H1 (cell line): Measurements from ENCODE around the gene SNX6. TPM values are rescaled to one million over a fixed set of nuclear protein-coding genes. Genes with fewer than 3 reads are reported as not detected.

ENCODE experiments used
- CTCF ChIA-PET: fragments of 300-600 bp; sonication (Branson Sonifier 250); formaldehyde crosslinking; loops from one replicate; lab custom pipeline; 2021; ENCODE audit not compliant: partially characterized antibody; lab: Charles Lee
- POLR2A ChIA-PET: fragments of 300-600 bp; sonication (Branson Sonifier 250); formaldehyde crosslinking; loops from one replicate; lab custom pipeline; 2021; ENCODE audit warnings: inconsistent platforms; ENCODE audit not compliant: partially characterized antibody; lab: Charles Lee
- DNase-seq, 2 experiments: peaks; one replicate each; pipeline versions ENCODE4 v3.0.0 to v3.0.0-alpha.2; 2010 to 2022; ENCODE audit warnings: low spot score in 2 of 2, low read depth in 1 of 2, mixed read lengths in 1 of 2
- FAIRE-seq: peaks from 2 replicates; lab custom pipeline; 2011; peaks lifted over from hg19 to GRCh38; lab: Jason Lieb, UNC
- H2AFZ ChIP-seq: 2 replicates; pipeline ENCODE4 v1.8.1; 2012; ENCODE audit warnings: low read length, inconsistent platforms
- H2AK5ac ChIP-seq: 2 replicates; pipeline ENCODE4 v1.6.1; 2013; ENCODE audit warnings: low read depth, low read length
- H2BK120ac ChIP-seq: replicated peaks from 2 replicates; pipeline ENCODE3; 2013; ENCODE audit warnings: low read depth, low read length, inconsistent platforms
- H2BK12ac ChIP-seq: 2 replicates; pipeline ENCODE4 v1.6.1; 2013; ENCODE audit warnings: low read depth, low read length
- H2BK15ac ChIP-seq: 2 replicates; pipeline ENCODE4 v1.6.1; 2013; ENCODE audit warnings: low read length
- H2BK20ac ChIP-seq: 2 replicates; pipeline ENCODE4 v1.6.1; 2013; ENCODE audit warnings: low read length
- H2BK5ac ChIP-seq: 2 replicates; pipeline ENCODE4 v1.6.1; 2013; ENCODE audit warnings: low read depth, low read length
- H3K14ac ChIP-seq: 2 replicates; pipeline ENCODE4 v1.6.1; 2013; ENCODE audit warnings: inconsistent platforms; ENCODE audit not compliant: insufficient read length
- H3K18ac ChIP-seq: 2 replicates; pipeline ENCODE4 v1.6.1; 2013; ENCODE audit warnings: low read length; ENCODE audit errors: extremely low read depth
- H3K23ac ChIP-seq: 2 replicates; pipeline ENCODE4 v1.6.1; 2013; ENCODE audit warnings: inconsistent platforms; ENCODE audit not compliant: insufficient read length
- H3K23me2 ChIP-seq: 2 replicates; pipeline ENCODE4 v1.6.1; 2013; ENCODE audit warnings: low read depth, low read length
- H3K27ac ChIP-seq: 2 replicates; pipeline ENCODE4 v1.6.1; 2011; ENCODE audit warnings: low read depth, low read length, inconsistent platforms
- H3K27me3 ChIP-seq, 4 experiments: replicated peaks in 1 of 4; 1 replicate in 1 of 4; 2 replicates in 3 of 4; pipeline versions ENCODE4 v1.6.1 to v1.8.1; 2011 to 2013; ENCODE audit warnings: low read length in 3 of 4, mild to moderate bottlenecking in 3 of 4, inconsistent platforms in 2 of 4, mixed read lengths in 2 of 4, moderate library complexity in 1 of 4; ENCODE audit not compliant: control insufficient read depth in 3 of 4, insufficient read depth in 3 of 4; ENCODE audit errors: extremely low read depth in 1 of 4
- H3K36me3 ChIP-seq, 4 experiments: 2 replicates each; pipeline versions ENCODE4 v1.6.1 to v1.8.1; 2011 to 2013; ENCODE audit warnings: mild to moderate bottlenecking in 4 of 4, low read length in 3 of 4, moderate library complexity in 2 of 4, control low read depth in 1 of 4, inconsistent platforms in 1 of 4; ENCODE audit not compliant: insufficient read depth in 4 of 4, control insufficient read depth in 2 of 4
- H3K4ac ChIP-seq: replicated peaks from 2 replicates; pipeline ENCODE3; 2013; ENCODE audit warnings: low read length, low read depth, mixed read lengths, inconsistent platforms; ENCODE audit not compliant: insufficient read length
- H3K4me1 ChIP-seq, 4 experiments: replicated peaks in 1 of 4; 1 replicate in 1 of 4; 2 replicates in 3 of 4; pipeline versions ENCODE4 v1.6.1 to v1.8.1; 2011 to 2013; ENCODE audit warnings: low read length in 3 of 4, inconsistent platforms in 2 of 4, mixed read lengths in 1 of 4; ENCODE audit not compliant: insufficient read depth in 4 of 4, control insufficient read depth in 3 of 4
- H3K4me2 ChIP-seq, 2 experiments: 2 replicates each; pipeline versions ENCODE4 v1.6.1 to v1.8.1; 2011 to 2013; ENCODE audit warnings: low read depth in 2 of 2, low read length in 2 of 2, control low read depth in 1 of 2, inconsistent platforms in 1 of 2, mild to moderate bottlenecking in 1 of 2; ENCODE audit not compliant: insufficient read depth in 1 of 2
- H3K4me3 ChIP-seq, 4 experiments: fragments of 200-600, 300-600 bp in 1 of 4; sonication (generic), shearing (Covaris generic), sonication (Bioruptor Twin) in 1 of 4; 2 replicates each; pipeline versions ENCODE4 v1.5.1 to v1.8.1; 2011 to 2016; ENCODE audit warnings: low read length in 4 of 4, low read depth in 3 of 4, control low read depth in 2 of 4, inconsistent platforms in 2 of 4, mild to moderate bottlenecking in 2 of 4, mixed read lengths in 1 of 4, moderate library complexity in 1 of 4; ENCODE audit not compliant: insufficient read depth in 2 of 4; ENCODE audit errors: extremely low read depth in 1 of 4
- H3K56ac ChIP-seq: replicated peaks from 2 replicates; pipeline ENCODE3; 2013; ENCODE audit warnings: low read depth, mild to moderate bottlenecking, mixed read lengths, low read length, inconsistent platforms; ENCODE audit not compliant: insufficient read length
- H3K79me1 ChIP-seq: 2 replicates; pipeline ENCODE4 v1.6.1; 2013; ENCODE audit warnings: low read depth, low read length, control low read depth
- H3K79me2 ChIP-seq, 2 experiments: 2 replicates each; pipeline versions ENCODE4 v1.6.1 to v1.8.1; 2012 to 2013; ENCODE audit warnings: low read length in 2 of 2, mild to moderate bottlenecking in 2 of 2, inconsistent platforms in 1 of 2; ENCODE audit not compliant: insufficient read depth in 2 of 2, control insufficient read depth in 1 of 2
- H3K9ac ChIP-seq, 4 experiments: replicated peaks in 1 of 4; 1 replicate in 1 of 4; 2 replicates in 3 of 4; pipeline versions ENCODE4 v1.6.1 to v1.8.1; 2011 to 2013; ENCODE audit warnings: low read depth in 3 of 4, low read length in 3 of 4, control low read depth in 2 of 4, mild to moderate bottlenecking in 2 of 4, moderate library complexity in 2 of 4, inconsistent platforms in 1 of 4; ENCODE audit errors: extremely low read depth in 1 of 4
- H3K9me3 ChIP-seq, 2 experiments: 2 replicates each; pipeline versions ENCODE4 v1.6.1 to v1.8.1; 2012 to 2013; ENCODE audit warnings: mild to moderate bottlenecking in 2 of 2, moderate library complexity in 2 of 2, control low read depth in 1 of 2, inconsistent platforms in 1 of 2, low read depth in 1 of 2, low read length in 1 of 2, mixed read lengths in 1 of 2; ENCODE audit not compliant: insufficient read depth in 2 of 2
- H4K20me1 ChIP-seq, 2 experiments: replicated peaks in 1 of 2; 2 replicates each; pipeline versions ENCODE3 to v1.8.1; 2011 to 2013; ENCODE audit warnings: inconsistent platforms in 2 of 2, low read length in 2 of 2, mild to moderate bottlenecking in 1 of 2; ENCODE audit not compliant: insufficient read depth in 2 of 2, control insufficient read depth in 1 of 2
- H4K5ac ChIP-seq: 2 replicates; pipeline ENCODE4 v1.6.1; 2013; ENCODE audit warnings: low read length, low read depth, mixed read lengths, inconsistent platforms; ENCODE audit not compliant: insufficient read length
- H4K8ac ChIP-seq: 2 replicates; pipeline ENCODE4 v1.8.0; 2013; ENCODE audit warnings: mild to moderate bottlenecking, moderate library complexity, low read length, inconsistent platforms; ENCODE audit not compliant: insufficient read depth; ENCODE audit errors: extremely low read depth
- H4K91ac ChIP-seq: replicated peaks from 2 replicates; pipeline ENCODE3; 2013; ENCODE audit warnings: low read length, mixed read lengths, inconsistent platforms; ENCODE audit not compliant: insufficient read length
- BRCA1 ChIP-seq: IDR thresholded peaks from 2 replicates; pipeline ENCODE4 v1.6.1; 2012; ENCODE audit warnings: low read depth, low read length, improper control_type of control experiment
- CBX5 ChIP-seq: fragments of 300-800, 300-1000 bp; sonication (generic); IDR thresholded peaks from 2 replicates; pipeline ENCODE4 v1.7.1; 2016; ENCODE audit warnings: antibody characterized with exemption, low read length, low read depth
- CREB1 ChIP-seq: IDR thresholded peaks from 2 replicates; pipeline ENCODE4 v1.6.1; 2012; ENCODE audit warnings: inconsistent platforms
- EP300 ChIP-seq, 2 experiments: IDR thresholded peaks; 1 replicate in 1 of 2; 2 replicates in 1 of 2; pipeline ENCODE4 v1.6.1; 2011 to 2012; ENCODE audit warnings: low read depth in 2 of 2, low read length in 2 of 2, mild to moderate bottlenecking in 2 of 2, borderline replicate concordance in 1 of 2, inconsistent platforms in 1 of 2, moderate library complexity in 1 of 2
- EZH2 ChIP-seq: fragments of 200-600 bp; sonication (generic); IDR thresholded peaks from 2 replicates; pipeline ENCODE4 v1.7.1; 2012; ENCODE audit warnings: low read depth, mild to moderate bottlenecking, moderate library complexity, low read length, inconsistent platforms; ENCODE audit not compliant: severe bottlenecking
- GTF2F1 ChIP-seq: IDR thresholded peaks from 2 replicates; pipeline ENCODE4 v1.6.1; 2012; ENCODE audit warnings: low read depth, low read length, improper control_type of control experiment, borderline replicate concordance
- KDM4A ChIP-seq: IDR thresholded peaks from one replicate; pipeline ENCODE4 v1.7.1; 2012; ENCODE audit warnings: low read depth, mild to moderate bottlenecking, moderate library complexity, low read length, inconsistent platforms; ENCODE audit not compliant: severe bottlenecking
- MAFK ChIP-seq: IDR thresholded peaks from 2 replicates; pipeline ENCODE4 v1.6.1; 2012; ENCODE audit warnings: low read depth, mild to moderate bottlenecking, improper control_type of control experiment, low read length
- PHF8 ChIP-seq: fragments of 200-600 bp; sonication (generic); conservative IDR thresholded peaks from 2 replicates; pipeline ENCODE4 v1.7.1; 2012; ENCODE audit warnings: low read depth, mild to moderate bottlenecking, inconsistent platforms, low read length, moderate library complexity
- RFX5 ChIP-seq: IDR thresholded peaks from 2 replicates; pipeline ENCODE4 v1.6.1; 2011; ENCODE audit warnings: low read depth, low read length, improper control_type of control experiment, borderline replicate concordance
- SP2 ChIP-seq: IDR thresholded peaks from 2 replicates; pipeline ENCODE4 v1.6.1; 2012; ENCODE audit warnings: mild to moderate bottlenecking, low read length, inconsistent platforms
- SP4 ChIP-seq: IDR thresholded peaks from 2 replicates; pipeline ENCODE4 v1.6.1; 2012; ENCODE audit warnings: low read length, inconsistent platforms
- TAF7 ChIP-seq: optimal IDR thresholded peaks from 2 replicates; pipeline ENCODE3; 2011; ENCODE audit warnings: low read depth, mild to moderate bottlenecking, inconsistent platforms, low read length, moderate library complexity, borderline replicate concordance
- WGBS, 2 experiments: shearing (Covaris generic) in 1 of 2; methylation state at CpG; one replicate each; pipeline versions ENCODE4 v1.1.6 to v1.1.7; 2013 to 2015; ENCODE audit warnings: low lambda C conversion rate in 2 of 2, mixed read lengths in 2 of 2, inconsistent platforms in 1 of 2, low coverage in 1 of 2, missing lambda C conversion rate in 1 of 2; ENCODE audit not compliant: insufficient replicate concordance in 2 of 2, insufficient coverage in 1 of 2, insufficient read length in 1 of 2; ENCODE audit errors: extremely low coverage in 1 of 2, missing lambda C conversion rate in 1 of 2; 5-methylcytosine and 5-hydroxymethylcytosine counted together
- polyA plus RNA-seq, 7 experiments: library from polyadenylated mRNA; depleted of rRNA in 3 of 7; stranded (reverse) in 5 of 7; unstranded in 2 of 7; fragments of >200 nt in 5 of 7; fragments of 200-250 nt in 2 of 7; gene quantifications; 1 replicate in 5 of 7; 2 replicates in 1 of 7; 4 replicates in 1 of 7; pipeline versions ENCODE4 v1.2.1 to v1.2.3, GENCODE V29; 2011 to 2013; ENCODE audit warnings: missing spikeins in 2 of 7, mixed read lengths in 2 of 7
- total RNA-seq: library from RNA; stranded (reverse); fragmentation: NEBNext Ultra II Directional; extraction: Animal tissue kit (Norgen Biotek cat#: 25700); gene quantifications from 2 replicates; pipeline ENCODE4 v1.2.1, GENCODE V29; 2021
- TF ChIP-seq, protein P1 (sequence below): IDR thresholded peaks from 2 replicates; pipeline ENCODE4 v1.6.1; 2011; ENCODE audit warnings: low read depth, mild to moderate bottlenecking, low read length; ENCODE audit not compliant: insufficient read depth

Gene SNX6
- total and polyA plus RNA-seq, 2 of the 8 experiments (the other 6 are each of a cell fraction or from before 2014, with no cell fraction given) = 53.4 to 71.1 TPM

DNA sequence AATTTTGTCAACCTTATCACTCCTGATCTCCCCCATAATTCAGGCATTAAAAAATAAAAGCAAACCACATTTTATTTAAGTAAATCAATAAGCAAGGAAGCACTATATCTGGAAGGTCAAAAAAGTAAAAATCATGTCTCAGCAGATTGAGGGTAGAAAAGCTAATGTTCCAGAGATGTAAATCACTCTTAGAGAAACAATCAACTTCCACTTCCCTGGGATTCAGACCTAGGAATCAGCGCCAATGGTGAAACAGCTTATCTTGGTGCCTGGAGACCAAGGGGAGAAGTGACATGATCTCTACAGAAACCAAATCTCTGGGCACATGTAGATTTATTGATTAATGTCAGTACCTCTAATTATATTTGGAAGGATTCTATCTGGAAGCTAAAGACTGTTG is 10.9 kb upstream of the SNX6 start:
- Histone ChIP-seq H3K36me3 (no peaks in the 10 kb centered on the region), H4K20me1 (no peaks in the 10 kb centered on the region), H3K4me1 (no peaks in the 10 kb centered on the region), H2BK15ac (no peak overlapping the region), H2BK12ac (no peak overlapping the region), H2AFZ (no peak overlapping the region), H4K8ac (no peak overlapping the region), H3K27me3 (no peaks in the 10 kb centered on the region), H2BK20ac (no peak overlapping the region), H3K4me2 (no peak overlapping the region), H4K5ac (no peak overlapping the region), H3K4ac (no peak overlapping the region), H3K27ac (no peak overlapping the region), H4K91ac (no peak overlapping the region), H3K9ac (no peak overlapping the region), H3K23me2 (no peaks in the 10 kb centered on the region), H3K79me1 (no peaks in the 10 kb centered on the region), H2AK5ac (no peak overlapping the region), H3K18ac (no peak overlapping the region), H3K14ac (no peak overlapping the region), H3K79me2 (no peaks in the 10 kb centered on the region), H3K56ac (no peak overlapping the region), H3K23ac (no peak overlapping the region), H3K4me3 (no peak overlapping the region), H3K9me3 (no peaks in the 10 kb centered on the region), H2BK120ac (no peak overlapping the region), H2BK5ac (no peak overlapping the region)
- 76% methylated on average over 1 of the region's 1 CpG; no CpG with 5 or more reads in 1 of the 2 experiments for WGBS, 2 experiments
- ChIA-PET POLR2A (interaction anchor here (1.3 kb wide), 1 partner anchor 10 kb away, joined by 3 read pairs; no protein-coding TSS in a partner anchor), CTCF (interaction anchor here (1.8 kb wide), 1 partner anchor 31 kb away, joined by 5 read pairs; no protein-coding TSS in a partner anchor)
- no peak for FAIRE-seq
- DNase-seq = no peak
- TF ChIP-seq SP4 (no peak), MAFK (no peak), BRCA1 (no peak), GTF2F1 (no peak), CBX5 (no peak), KDM4A (no peak), TAF7 (no peak), RFX5 (no peak), EZH2 (no peak), CREB1 (no peak), EP300 (IDR thresholded peaks at IDR 0.05; ENCODE audit: borderline replicate concordance in 1 of 2, low read depth in 2 of 2, low read length in 2 of 2) (no peak), SP2 (no peak), PHF8 (no peak)
- TF ChIP-seq, protein P1, sequence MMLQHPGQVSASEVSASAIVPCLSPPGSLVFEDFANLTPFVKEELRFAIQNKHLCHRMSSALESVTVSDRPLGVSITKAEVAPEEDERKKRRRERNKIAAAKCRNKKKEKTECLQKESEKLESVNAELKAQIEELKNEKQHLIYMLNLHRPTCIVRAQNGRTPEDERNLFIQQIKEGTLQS = no peak
